ENCODE data around the gene GRIK5.
"Not testable (repeated sequence)": the region's sequence is repeated elsewhere in the genome, so short reads cannot be mapped to it uniquely, and the experiment has no call there.

The GRIK5 gene

DNA sequence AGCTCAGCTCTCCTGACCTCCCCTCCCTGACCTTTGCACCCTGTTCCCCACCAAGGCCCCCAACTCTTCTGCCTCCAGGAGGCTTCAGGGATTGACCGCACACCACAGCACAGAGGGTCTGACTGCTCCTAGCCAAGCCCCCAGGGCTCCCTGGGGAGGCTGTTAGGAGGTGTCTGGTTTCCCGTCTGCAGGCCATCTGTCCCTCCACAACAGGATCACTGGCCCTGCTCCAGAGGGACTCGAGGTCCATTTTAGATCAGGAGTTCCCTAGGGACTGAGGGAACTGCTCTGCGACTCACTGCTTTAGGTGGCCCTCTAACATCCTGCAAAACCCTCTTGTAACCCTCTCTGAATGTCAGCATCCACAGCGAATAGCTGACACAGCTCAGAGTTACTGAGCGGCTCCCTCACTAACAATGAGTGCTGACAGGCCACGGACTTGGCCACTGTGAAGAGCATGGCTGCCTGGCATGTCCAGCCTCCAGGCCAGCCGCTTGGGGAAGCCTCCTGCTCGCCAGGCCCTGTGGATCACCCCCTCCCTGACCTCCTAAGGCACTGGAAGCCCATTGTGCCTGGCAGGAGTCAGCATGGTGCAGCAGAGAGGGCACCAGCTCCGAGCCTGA, 17.7 kb downstream of the GRIK5 start:
- DNase-seq (ENCODE audit: insufficient read length, low spot score) (no peak), FAIRE-seq (no peak)

DNA sequence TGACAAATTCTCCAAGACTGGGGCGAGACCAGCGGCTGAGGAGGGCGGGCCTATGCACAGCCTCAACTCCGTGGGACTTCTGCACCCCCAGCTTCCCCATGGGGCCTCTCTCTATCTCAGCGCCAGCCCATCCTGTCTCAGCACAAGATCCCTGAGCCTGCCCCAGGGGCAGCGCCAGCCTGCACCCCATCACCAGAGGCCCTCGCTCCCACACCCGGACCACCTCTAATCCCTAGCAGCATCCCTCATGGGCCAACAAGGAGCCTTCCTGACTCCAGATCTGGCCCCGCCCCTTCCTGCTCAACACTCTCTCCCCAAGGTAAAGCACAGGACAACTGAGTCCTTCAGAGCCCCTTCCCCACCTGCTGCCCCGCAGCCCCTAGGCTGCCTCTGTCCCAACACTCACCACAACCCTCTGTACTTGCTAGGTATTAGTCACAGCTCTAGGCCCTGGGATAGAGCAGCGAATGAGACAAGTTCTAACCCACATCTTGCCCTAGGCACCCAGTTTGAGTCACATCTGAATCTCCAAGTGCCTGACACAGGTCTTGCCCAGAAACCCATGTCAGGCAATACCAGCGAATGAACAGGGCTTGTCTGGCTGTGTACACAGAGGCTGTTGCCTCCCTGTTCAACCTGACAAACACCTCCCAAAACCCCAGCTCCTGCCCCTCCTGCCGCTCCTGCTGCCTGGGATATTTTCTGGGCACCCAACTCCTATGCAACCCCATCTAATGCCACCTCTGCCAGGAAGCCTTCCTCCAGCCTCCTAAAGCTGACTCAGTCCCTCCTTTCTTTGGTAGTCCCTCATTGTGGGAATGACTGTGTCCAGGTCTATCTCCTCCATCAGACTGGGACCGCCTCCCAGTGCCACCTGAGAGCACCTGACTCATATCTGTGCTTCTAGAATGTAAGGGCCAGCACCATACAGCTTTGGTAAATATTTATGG, 18.6 kb downstream of the GRIK5 start:
- FAIRE-seq (no peak), DNase-seq (ENCODE audit: insufficient read length, low spot score) (no peak)

DNA sequence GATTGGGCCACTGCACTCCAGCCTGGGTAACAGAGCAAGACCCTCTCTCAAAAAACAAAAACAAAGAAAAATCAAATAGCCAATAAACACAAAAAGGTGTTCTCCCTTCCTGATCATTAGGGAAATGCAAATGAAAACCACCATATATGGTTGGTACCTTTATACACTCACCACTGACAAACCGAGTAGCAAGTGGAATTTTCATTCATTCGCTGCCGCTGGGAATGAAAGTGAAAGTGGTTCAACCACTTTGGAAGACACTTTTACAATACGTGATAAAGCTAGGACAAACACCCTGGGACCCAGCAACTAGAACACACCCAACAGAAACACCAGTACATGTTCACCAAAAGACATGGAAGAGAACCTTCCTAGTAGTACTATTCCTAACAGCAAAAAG, 21.0 kb downstream of the GRIK5 start:
- FAIRE-seq (no peak), DNase-seq (ENCODE audit: insufficient read length, low spot score) (no peak)

DNA sequence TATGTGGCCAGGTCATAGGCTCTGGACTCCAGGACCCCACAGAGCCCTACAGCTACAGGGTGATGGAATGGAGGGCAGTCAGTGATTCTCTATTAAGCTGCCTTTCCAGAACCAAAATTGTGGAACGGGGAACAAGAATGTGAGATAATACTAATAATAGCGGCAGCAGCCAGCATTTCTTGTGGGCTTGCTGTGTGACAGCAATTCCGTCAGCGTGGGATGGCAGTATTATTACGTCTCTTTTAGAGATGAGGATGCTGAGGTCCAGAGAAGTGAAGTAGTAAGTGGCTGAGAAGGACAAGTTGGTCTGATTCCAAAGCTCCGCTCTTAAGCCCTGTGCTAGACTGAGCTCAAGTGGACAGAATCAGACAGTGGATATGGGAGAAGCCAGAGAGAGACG, 24.4 kb downstream of the GRIK5 start:
- FAIRE-seq (no peak), DNase-seq (ENCODE audit: insufficient read length, low spot score) (no peak)

DNA sequence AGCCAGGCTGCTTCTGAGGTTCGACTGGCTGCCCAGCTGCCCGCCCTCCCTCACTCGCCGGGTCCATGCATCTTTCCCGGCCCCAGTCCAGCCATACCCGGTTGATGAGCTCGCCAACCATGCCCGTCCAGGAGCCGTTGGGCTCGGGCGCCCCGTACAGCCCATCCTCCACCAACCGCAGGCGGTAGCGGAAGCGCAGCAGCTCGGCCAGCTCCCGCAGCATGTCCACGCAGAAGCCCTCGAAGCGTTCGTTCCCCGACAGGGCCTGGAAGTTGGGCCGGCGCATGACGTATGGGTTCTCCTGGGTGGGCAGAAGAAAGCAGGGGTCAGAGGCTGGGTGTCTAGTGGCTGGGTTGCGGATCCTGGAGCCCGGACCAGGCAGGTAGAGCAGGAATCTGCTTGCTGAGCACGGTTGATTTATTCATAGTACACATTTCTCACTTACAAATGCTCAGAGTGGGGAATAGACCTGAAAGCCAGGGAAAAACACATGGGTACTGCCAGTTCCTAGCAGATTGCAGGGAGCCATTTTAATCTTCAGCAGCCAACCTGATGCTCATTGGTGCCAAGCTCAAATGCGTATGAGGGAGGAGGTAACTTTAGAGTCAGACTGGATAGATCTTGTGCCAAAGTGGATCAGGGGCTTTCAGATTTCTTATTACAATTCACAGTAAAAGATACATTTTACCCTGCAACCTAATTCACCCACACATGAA, 27.4 kb downstream of the GRIK5 start:
- FAIRE-seq (no peak), DNase-seq (ENCODE audit: insufficient read length, low spot score) (no peak)

DNA sequence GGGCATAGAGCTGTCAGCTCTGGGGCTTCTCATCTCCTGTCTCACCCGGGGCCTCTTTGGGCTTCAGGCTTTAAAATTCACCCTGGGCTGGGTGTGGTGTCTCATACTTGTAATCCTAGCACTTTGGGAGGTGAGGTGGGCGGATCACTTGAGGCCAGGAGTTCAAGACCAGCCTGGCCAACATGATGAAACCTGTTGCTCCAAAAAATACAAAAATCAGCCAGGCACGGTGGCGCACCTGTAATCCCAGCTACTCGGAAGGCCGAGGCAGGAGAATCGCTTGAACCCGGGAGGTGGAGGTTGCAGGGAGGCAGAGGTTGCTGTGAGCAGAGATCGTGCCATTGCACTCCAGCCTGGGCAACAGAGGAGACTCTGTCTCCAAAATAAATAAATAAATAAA, 29.5 kb downstream of the GRIK5 start:
- FAIRE-seq; DNase-seq (ENCODE audit: insufficient read length, low spot score): not testable (repeated sequence)

DNA sequence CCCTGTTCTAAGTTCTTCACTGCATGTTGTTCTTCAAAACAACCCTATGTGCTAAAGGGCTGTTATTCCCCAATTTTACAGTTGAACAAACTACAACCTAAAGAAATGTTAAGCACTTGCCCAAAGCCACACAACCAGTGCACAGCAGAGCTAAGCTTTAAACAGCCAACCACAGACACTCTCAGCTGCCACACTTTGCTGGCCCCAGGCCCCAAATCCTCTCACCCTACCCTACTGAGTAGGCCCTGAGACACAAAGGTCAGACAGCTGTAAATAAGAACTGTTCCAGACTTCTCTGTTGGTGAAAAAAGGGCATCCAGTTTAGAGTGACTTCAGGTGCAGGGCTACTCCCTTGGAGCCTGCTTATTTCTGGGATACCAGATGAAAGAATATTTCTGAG, 30.0 kb downstream of the GRIK5 start:
- FAIRE-seq, result no peak
- DNase-seq (ENCODE audit: insufficient read length, low spot score), result no peak

DNA sequence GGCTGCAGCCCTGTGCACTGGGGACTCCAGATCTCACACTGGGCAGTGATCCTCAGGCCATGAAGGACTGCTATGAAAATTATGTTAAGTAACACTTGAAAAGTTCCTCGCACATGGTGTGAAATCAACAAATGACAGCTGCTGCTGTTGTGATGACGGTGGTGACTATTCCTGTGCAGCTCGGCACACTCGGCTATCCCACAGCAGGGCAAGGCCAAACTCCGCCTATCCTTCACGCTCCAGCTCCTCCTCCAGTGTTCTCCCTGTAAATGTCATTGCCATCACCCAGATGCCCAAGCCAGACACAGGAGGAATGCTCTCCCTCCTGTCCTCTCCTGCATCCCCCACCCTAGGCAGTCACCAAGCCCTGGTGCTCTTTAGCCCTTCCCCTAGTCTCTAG, 31.3 kb downstream of the GRIK5 start:
- DNase-seq (ENCODE audit: insufficient read length, low spot score) (no peak), FAIRE-seq (peak; percentile 9)

DNA sequence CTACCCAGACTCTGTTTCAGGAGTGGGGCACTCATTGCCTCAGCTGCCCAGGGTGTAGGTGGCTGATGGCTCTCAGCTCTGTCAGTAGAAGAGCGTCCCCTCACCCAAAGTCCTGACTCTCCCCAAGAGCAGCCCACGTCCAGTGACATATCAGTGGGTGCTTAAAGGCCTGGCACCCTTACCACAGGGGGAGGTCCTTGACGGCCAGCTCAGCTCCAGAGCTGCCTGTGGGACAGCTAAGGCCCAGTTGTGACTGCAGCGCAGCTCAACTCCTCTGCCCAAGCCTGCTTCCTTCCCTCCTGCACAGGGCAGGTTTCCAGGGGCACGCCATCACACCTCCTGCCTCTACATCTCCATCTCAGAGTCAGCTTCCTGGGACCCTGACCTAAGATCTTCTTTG, 32.4 kb downstream of the GRIK5 start:
- FAIRE-seq (no peak), DNase-seq (ENCODE audit: insufficient read length, low spot score) (no peak)

DNA sequence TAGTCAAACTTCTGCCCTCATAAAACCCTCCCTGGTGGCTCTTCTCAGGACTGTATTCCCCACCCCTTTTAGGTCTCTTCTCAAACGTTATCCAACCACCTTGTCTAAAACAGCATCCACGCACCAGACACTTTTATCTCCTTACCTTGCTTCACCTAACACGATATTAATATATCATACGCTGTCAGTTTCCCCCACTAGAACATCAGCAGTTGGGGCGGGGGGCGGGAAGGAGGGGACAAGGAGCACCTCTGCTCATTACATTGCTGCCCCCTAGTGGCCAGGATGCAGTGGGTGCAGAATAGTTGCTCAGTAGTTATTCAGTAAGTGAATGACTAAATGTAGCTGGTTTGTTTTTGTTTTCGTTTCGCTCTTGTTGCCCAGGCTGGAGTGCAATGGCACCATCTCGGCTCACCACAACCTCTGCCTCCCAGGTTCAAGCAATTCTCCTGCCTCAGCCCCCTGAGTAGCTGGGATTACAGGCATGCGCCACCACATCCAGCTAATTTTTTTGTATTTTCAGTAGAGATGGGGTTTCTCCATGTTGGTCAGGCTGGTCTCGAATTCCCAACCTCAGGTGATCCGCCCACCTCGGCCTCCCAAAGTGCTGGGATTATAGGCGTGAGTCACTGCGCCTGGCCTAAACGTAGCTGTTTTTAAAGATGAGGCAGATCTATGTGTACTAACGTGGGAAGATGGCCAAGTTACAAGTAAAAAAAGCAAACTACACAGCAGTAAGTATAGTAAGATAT, 35.2 kb downstream of the GRIK5 start:
- FAIRE-seq (peak; percentile 55), DNase-seq (ENCODE audit: insufficient read length, low spot score) (peak; percentile 81)

DNA sequence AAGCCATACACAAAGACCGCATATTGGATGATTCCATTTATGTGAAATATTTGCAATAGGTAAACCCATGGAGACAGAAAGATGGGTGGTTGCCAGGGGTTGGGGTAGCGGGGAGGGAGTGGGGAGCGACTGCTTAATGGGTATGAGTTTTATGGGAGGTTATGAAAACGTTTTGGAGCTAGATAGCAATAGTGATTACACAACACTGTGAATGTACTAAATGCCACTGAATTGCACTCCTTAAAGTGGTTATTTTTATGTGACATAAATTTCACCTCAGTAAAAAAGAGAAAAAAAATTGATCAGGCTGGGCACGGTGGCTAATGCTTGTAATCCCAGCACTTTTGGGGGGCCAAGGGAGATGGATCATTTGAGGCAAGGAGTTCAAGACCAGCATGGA, 36.6 kb downstream of the GRIK5 start:
- FAIRE-seq, result no peak
- DNase-seq (ENCODE audit: insufficient read length, low spot score), result no peak

DNA sequence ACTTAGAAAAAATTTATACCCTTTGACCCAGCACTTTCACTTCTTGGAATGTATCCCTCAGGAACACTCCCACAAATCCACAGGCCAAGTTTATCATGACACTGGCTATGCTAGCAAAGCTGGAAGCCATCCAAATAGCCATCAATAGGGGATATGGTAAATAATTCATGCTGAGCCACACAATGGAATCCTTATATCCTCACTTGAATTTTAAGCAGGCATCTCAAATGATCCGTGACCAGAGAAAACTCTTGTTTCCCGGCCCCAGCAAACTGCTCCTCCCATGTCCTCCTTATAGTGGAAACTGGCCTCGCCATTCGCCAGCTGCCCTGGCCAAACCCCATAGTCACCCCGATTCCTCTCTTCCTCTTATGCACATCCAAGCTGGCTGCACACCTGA, 37.6 kb downstream of the GRIK5 start:
- FAIRE-seq (no peak), DNase-seq (ENCODE audit: insufficient read length, low spot score) (no peak)

DNA sequence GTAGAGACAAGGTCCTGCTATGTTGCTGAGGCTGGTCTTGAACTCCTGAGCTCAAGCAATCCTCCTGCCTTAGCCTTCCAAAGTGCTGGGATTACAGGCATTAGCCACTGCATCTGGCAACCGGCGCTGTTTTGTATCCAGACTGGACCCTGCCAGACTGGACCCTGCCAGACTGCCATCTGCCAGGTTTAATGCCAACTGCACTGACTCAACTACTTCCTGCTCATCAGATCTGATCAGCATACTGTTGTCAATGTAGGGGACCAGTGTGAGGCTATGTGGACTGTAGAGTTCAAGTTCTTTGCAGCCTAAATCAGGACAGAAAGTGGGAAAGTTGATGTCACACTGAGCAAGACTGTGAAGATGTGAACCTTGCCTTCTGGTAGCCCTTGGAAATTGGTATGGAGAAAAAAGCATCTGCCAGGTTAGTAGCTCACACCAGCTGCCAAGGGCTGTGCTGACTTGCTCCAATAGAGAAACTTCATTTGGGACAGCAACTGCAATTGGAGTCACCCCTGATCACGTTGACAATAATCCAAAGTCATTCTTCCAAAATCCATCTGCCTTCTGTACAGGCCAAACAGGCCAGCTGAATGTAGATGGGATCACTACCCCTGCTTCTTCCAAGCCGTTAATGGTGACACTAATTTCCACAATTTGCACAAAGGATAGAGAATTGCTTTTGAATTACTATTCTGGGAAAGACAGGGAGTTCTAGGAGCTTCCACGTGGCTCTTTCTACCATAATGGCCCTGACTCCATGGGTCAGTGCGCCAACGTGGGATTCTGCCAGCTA, 39.2 kb downstream of the GRIK5 start:
- peak; percentile 36 for FAIRE-seq

DNA sequence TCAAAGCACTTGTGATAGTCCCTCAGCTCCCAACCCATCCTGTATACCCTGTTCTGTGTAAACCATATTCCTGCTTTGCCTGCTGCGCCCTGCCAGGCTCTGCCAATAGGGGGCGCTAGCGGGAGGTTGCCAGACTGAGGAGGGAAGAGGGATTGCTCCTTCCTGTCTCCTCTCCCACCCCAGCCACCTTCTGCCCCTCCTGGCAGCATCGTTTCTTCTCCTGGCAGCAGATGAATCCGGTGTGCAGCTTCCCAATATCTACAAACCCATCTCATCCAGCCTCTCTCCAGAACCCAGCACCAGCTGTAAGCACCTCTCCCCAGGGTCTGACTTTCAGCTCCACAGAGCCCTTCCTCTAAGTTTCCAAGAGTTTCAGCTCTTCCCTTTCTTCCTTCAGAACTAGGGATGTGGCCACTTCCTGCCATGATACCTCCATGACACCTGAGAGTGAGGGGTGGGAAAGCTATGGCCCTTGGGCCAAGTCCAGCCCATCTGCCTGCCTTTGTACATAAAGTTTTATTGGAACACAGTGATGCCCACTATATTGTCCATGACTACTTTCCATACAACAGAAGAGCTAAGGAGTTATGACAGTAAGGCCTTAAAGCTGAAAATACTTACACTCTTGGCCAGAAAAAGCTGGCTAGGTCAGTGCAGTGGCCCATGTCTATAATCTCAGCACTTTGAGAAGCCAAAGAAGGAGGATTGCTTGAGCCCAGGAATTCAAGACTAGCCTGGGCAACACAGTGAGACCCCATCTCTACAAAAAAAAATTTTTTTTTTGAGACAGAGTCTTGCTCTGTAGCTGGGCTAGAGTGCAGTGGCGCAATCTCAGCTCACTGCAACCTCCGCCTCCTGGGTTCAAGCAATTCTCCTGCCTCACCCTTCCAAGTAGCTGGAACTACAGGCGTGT, 41.4 kb downstream of the GRIK5 start:
- DNase-seq (ENCODE audit: insufficient read length, low spot score) (no peak), FAIRE-seq (no peak)

More for the DNA sequence above, 39.2 kb downstream of the GRIK5 start:
- DNase-seq (ENCODE audit: insufficient read length, low spot score), result no peak

DNA sequence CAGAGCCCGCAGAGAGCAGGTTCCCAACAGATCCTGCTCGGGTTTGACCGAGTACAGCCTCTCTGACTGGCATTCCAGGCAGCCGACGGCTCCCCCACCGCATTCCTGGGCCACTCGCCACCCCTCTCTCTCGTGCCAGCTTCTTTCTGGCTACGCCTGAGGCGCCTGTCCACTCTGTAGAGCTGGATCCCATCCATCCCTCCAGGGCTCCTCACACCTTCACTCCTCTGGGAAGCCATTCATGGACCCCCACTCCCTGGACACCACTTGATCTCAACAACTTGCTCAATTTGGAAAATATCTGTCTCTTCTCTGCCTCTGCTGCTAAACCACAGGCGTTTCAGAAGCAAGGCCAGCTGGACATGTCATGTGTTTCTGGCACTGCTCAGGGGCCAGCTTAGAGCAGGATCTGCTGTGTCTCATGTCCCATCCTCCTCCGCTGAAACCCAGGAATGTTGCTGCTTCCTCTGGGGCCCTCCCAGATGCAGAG, 45.3 kb downstream of the GRIK5 start:
- FAIRE-seq, result peak; percentile 60
- peak; percentile 73 for DNase-seq (ENCODE audit: insufficient read length, low spot score)

DNA sequence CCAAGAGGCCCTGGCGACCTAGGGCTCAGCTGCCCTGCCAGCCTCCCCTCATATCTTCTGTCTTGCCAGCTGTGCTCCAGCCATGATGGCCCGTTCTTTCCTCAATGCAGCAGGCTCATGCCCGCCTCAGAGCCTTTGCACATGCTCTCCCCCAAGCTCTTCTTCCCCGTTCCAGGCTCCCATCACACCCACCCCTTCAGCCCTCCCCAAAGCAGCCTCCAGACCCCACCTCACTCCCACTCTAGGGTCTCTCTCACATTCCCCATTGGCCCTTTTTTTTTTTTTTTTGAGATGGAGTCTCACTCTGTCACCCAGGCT, 46.1 kb downstream of the GRIK5 start:
- FAIRE-seq (no peak), DNase-seq (ENCODE audit: insufficient read length, low spot score) (no peak)

DNA sequence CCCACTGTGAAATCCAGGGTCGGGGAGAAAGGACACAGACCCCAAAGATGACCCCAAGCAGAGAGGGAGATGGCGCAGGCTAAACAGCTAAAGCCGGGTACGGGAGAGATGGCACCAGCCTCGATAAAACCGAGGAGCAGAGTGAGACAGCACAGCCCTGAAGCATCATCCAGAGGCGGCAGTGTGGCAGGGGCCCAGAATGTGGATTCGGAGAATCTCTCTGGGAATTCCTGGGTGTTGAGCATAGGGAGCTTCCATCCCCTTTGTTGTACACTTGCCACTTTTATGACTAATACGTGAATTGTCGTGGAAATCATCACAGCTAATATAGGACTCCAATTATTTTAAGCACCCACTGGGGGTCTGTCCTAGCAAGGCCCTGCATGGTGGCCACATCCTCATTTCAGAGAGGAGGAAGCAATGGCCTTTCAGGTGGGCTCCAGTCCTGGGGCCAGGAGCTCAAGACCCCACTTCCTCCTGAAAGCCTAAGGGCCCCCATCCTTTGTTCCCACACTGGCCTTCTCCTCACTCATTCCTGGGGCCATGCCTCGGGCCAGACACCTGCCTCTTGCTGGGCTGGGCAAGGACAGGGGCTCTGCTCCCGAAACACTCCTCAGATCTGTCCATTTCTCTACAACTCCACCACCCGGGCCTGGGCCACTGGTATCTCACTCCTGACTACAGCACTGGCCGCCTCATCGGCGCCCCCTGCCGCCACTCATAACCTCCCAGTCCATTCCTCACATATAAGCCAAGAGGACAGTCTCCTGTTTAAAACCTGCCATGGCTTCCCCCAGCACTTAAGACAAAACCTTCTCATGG, 46.7 kb downstream of the GRIK5 start:
- DNase-seq (ENCODE audit: insufficient read length, low spot score), result no peak

DNA sequence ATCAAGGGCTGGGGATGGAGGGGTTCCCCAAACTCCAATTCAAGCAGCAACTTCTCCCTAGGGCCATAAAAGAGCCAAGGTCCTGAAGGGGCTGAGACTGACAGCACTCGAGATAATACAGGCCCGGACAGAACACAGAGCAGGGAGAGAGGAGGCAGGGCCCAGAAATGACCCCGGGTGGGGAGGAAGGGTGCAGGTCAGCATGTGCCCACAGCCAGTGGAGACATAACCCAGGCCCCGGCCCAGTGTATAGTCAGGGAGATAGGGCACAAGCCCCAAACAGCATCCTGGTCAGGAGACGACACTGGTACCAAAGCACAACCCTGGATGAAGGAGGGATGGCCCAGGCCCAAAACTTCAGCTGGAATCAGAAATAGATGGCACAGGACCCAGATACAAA, 47.4 kb downstream of the GRIK5 start:
- no peak for FAIRE-seq

More for the DNA sequence above, 46.7 kb downstream of the GRIK5 start:
- no peak for FAIRE-seq

More for the DNA sequence above, 47.4 kb downstream of the GRIK5 start:
- DNase-seq (ENCODE audit: insufficient read length, low spot score), result no peak
